ENCODE data around the gene PCDHB3.
"Not testable (repeated sequence)": the region's sequence is repeated elsewhere in the genome, so short reads cannot be mapped to it uniquely, and the experiment has no call there.

PCDHB3 gene

GRCh38 chr5:141137346-141137745 is 37.1 kb downstream of the PCDHB3 start:
- not testable (repeated sequence) for DNase-seq

GRCh38 chr5:141149812-141150211 is 49.5 kb downstream of the PCDHB3 start, which contains the start of gene PCDHB6:
TSS of gene PCDHB6 (plus strand) at chr5:141150057. CDS start at chr5:141150258, 201 bp downstream.
- no peak for DNase-seq

GRCh38 chr5:141150224-141150992 is 50.1 kb downstream of the PCDHB3 start:
- DNase-seq: no peak

GRCh38 chr5:141150993-141151325 is 50.7 kb downstream of the PCDHB3 start:
- DNase-seq: no peak

- DNase-seq: not testable (repeated sequence)
Observed at GRCh38 chr5:141151632-141152031, 51.4 kb downstream of the PCDHB3 start.

- DNase-seq: not testable (repeated sequence)
Observed at GRCh38 chr5:141152096-141152495, 51.8 kb downstream of the PCDHB3 start.

Measured in KG1 (cell line).